ENCODE measurements around the gene NT5C1B. TPM values are rescaled to one million over a fixed set of nuclear protein-coding genes. Genes with fewer than 3 reads are reported as not detected.

NT5C1B gene
- polyA plus RNA-seq, 2 of the 4 experiments (the other 2 are of a cell fraction): not detected

- 7% methylated on average over 3 of the region's 3 CpGs for WGBS (ENCODE audit: missing lambda C conversion rate)
- ATAC-seq (no peak), DNase-seq (ENCODE audit: low read depth in 1 of 2, low spot score in 1 of 2) (no peak), FAIRE-seq (no peak)
- Histone ChIP-seq H3K9me3 (no peaks in the 10 kb centered on the region), H3K4me2 (no peak overlapping the region), H3K4me3 (no peak overlapping the region), H3K4me1 (no peaks in the 10 kb centered on the region), H3K27ac (no peak overlapping the region)
- ChIA-PET CTCF (interaction anchor here (1.3 kb wide), 1 partner anchor 30 kb away, joined by 3 read pairs; no protein-coding TSS in a partner anchor), POLR2A (no interaction called here)
- TF ChIP-seq POLR2AphosphoS2 (conservative IDR thresholded peaks at IDR 0.05; ENCODE audit: low read length): no peak
- TF ChIP-seq HOXB13 (CRISPR knock-in tag; IDR thresholded peaks at IDR 0.05; ENCODE audit: low read depth): no peak
- no peak for TF ChIP-seq ESRRA (IDR thresholded peaks at IDR 0.05; ENCODE audit: borderline replicate concordance, low read length)
- no peak for TF ChIP-seq USF2 (IDR thresholded peaks at IDR 0.05)
- TF ChIP-seq HES2 (IDR thresholded peaks at IDR 0.05): no peak
- TF ChIP-seq EHF (CRISPR knock-in tag; IDR thresholded peaks at IDR 0.05): no peak
- TF ChIP-seq RAD21 (conservative IDR thresholded peaks at IDR 0.05 in 1 of 2, IDR thresholded peaks at IDR 0.05 in 1 of 2): no peak
- TF ChIP-seq ELK1 (IDR thresholded peaks at IDR 0.05; ENCODE audit: low read depth, low read length): no peak
- no peak for TF ChIP-seq ATOH8 (CRISPR knock-in tag; IDR thresholded peaks at IDR 0.05; ENCODE audit: low read depth)
- TF ChIP-seq EP300 (IDR thresholded peaks at IDR 0.05): no peak
- no peak for TF ChIP-seq HMGXB4 (CRISPR knock-in tag; IDR thresholded peaks at IDR 0.05; ENCODE audit: borderline replicate concordance)
- TF ChIP-seq E2F6 (IDR thresholded peaks at IDR 0.05; ENCODE audit: borderline replicate concordance, low read depth): no peak
- TF ChIP-seq NFE2L2 (conservative IDR thresholded peaks at IDR 0.05; ENCODE audit: low read length): no peak
- TF ChIP-seq KDM5A (IDR thresholded peaks at IDR 0.05): no peak
- no peak for TF ChIP-seq CHD2 (IDR thresholded peaks at IDR 0.05; ENCODE audit: low read length, partially characterized antibody)
- TF ChIP-seq ZFP36 (IDR thresholded peaks at IDR 0.05; ENCODE audit: borderline replicate concordance, partially characterized antibody): no peak
- TF ChIP-seq FOXS1 (CRISPR knock-in tag; IDR thresholded peaks at IDR 0.05): no peak
- TF ChIP-seq GATA3 (IDR thresholded peaks at IDR 0.05; ENCODE audit: borderline replicate concordance): no peak
Measured at GRCh38 chr2:18612133-18612532, 22.8 kb upstream of the NT5C1B start.

GRCh38 chr2:18611604-18612003, 22.2 kb upstream of the NT5C1B start:
- FAIRE-seq (no peak), ATAC-seq (no peak), DNase-seq (ENCODE audit: low read depth in 1 of 2, low spot score in 1 of 2) (no peak)
- 32% methylated on average over 1 of the region's 1 CpG for WGBS (ENCODE audit: missing lambda C conversion rate)
- no peak overlapping the region for H3K4me3 ChIP-seq
- CTCF ChIA-PET: no interaction called here
- H3K4me2 ChIP-seq: no peak overlapping the region
- POLR2A ChIA-PET: no interaction called here
- no peak overlapping the region for H3K27ac ChIP-seq
- H3K9me3 ChIP-seq: no peaks in the 10 kb centered on the region
- no peaks in the 10 kb centered on the region for H3K4me1 ChIP-seq
- no peak for TF ChIP-seq ZC3H11A (IDR thresholded peaks at IDR 0.05)
- TF ChIP-seq MAZ (IDR thresholded peaks at IDR 0.05; ENCODE audit: borderline replicate concordance, low read depth, low read length): no peak
- TF ChIP-seq KDM5A (IDR thresholded peaks at IDR 0.05): no peak
- TF ChIP-seq RCOR1 (IDR thresholded peaks at IDR 0.05; ENCODE audit: low read depth, low read length): no peak
- TF ChIP-seq RNF2 (IDR thresholded peaks at IDR 0.05; ENCODE audit: borderline replicate concordance, low read depth): no peak
- no peak for TF ChIP-seq BHLHE40 (IDR thresholded peaks at IDR 0.05; ENCODE audit: low read depth, low read length)
- TF ChIP-seq USF2 (IDR thresholded peaks at IDR 0.05): no peak
- TF ChIP-seq JUN (IDR thresholded peaks at IDR 0.05): no peak
- no peak for TF ChIP-seq ESRRA (IDR thresholded peaks at IDR 0.05; ENCODE audit: borderline replicate concordance, low read length)
- TF ChIP-seq CTCF (IDR thresholded peaks at IDR 0.05): no peak
- no peak for TF ChIP-seq HOXB5 (CRISPR knock-in tag; IDR thresholded peaks at IDR 0.05)
- TF ChIP-seq NR3C1 (IDR thresholded peaks at IDR 0.05): no peak
- TF ChIP-seq TP53 (CRISPR knock-in tag; IDR thresholded peaks at IDR 0.05): no peak
- TF ChIP-seq BCL3 (IDR thresholded peaks at IDR 0.05): no peak

Measured in A549 (cell line).